HG03175 (cell line): ENCODE measurements around the gene GSTCD.
"Not testable (repeated sequence)": the region's sequence is repeated elsewhere in the genome, so short reads cannot be mapped to it uniquely, and the experiment has no call there.

Experiments used
- ATAC-seq: cut with Tn5 transposase; IDR thresholded peaks from one replicate; pipeline ENCODE4 v1.9.1; 2021; ENCODE audit warnings: mild to moderate bottlenecking, moderate library complexity; ENCODE audit not compliant: unreplicated experiment

The GSTCD gene

GRCh38 chr4:105797225-105797624 lies 88.6 kb downstream of the GSTCD start:
- no peak for ATAC-seq

GRCh38 chr4:105805501-105806120 lies 97.0 kb downstream of the GSTCD start:
- ATAC-seq = no peak

DNA sequence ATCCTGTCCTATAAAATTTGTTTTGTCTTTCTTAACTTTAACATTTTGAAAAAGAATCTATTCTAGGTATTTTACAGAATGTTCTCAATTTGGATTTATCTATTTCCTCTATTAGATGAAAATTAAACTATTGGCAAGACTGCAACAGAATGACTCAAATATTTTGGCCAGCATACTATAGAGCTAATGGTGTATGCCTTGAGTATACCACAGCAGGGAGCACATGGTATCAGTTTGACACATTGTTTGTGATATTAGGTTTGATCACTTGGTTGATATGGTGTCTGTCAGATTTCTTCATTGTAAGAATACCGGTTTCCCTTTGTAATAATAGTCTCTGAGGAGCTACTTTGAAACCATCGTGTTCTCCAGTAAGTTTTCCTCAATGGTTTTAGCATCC lies 98.9 kb downstream of the GSTCD start:
- no peak for ATAC-seq

- ATAC-seq = no peak
Observed at GRCh38 chr4:105808030-105808749, 99.6 kb downstream of the GSTCD start.

DNA sequence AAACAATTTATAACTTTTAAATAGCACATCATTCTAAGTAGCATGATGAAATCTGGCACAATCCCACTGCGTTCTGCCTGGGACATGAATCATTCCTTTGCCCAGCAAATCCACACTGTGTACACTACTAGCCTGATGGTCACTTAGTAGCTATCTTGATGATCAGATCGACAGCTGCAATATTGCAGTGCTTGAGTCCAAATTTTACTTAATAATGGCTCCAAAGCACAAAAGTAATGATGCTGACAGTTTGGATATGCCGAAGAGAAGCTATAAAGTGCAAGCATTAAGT lies 100.1 kb downstream of the GSTCD start:
- ATAC-seq = no peak

DNA sequence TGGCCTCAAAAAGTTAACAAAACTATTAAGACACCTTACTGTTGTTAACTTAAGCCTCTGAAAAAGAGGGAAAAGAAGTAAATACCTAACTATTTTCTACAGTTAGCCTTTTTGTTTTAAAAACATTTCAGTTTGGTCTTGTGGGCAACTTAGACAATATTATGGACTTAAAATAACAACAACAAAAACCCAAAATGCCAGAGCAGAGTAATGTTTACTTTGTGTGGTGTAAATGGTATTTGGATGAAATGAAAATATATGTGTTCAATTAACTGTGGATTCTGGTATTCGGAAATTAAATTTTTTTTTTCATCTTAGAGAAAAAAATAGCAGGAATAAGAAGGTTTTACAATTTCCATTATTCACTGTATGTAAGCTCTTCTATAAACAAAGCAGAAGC lies 107.1 kb downstream of the GSTCD start:
- no peak for ATAC-seq

DNA sequence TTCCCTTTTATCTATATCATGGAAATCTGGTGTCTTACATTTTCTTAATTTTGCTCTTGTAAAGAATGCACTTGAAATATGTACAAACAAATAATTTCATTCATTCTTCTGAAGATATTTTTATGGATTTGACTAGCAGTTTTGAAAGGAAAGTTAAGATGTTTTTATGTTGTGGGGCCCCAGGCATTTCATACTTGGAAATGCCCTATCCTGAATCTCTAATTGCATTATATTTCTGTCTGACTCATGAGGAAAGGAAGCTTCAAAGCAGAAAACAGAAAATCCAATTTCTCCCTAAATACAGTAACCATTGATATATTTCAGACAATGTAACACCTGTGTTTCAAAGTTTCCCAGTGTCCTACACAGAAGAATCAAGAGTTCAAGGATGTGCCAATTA lies 113.5 kb downstream of the GSTCD start:
- no peak for ATAC-seq

DNA sequence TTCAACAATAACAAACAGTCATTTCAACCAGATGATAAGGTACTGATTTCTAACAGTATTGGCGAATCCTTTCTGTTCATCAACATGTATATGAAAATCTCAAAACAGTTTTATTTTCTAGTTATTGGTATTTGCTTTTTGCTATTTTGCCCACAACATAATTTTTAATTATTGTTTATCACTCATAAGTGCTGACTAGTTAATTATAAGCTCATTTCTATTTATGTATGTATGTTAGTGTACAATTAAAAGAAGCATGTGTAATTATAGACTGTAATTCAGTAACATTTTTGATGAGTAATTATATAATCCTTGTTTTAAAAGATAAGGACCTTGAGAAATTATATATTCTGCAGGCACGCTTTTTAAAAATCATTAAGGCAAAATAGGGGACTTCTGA lies 119.5 kb downstream of the GSTCD start:
- ATAC-seq = no peak

DNA sequence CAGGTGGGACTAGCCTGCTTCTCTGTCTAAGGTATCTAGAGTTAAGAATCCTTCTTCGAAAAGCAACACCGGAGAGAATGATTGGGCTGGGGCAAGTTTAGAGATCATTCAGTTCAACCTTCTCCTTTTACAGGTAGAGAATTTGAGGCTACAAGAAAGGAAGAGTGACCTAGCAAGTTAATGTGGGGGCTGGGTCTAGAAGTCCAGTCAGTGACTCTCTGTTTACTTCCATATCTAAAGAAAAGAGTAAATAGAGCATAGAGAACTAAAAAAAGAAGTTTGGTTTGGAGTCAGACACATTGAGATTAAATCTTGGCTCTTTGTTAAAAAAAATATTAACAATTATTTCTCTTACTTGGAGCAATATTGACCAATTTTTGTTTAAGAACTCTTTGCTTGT lies 122.6 kb downstream of the GSTCD start:
- no peak for ATAC-seq

DNA sequence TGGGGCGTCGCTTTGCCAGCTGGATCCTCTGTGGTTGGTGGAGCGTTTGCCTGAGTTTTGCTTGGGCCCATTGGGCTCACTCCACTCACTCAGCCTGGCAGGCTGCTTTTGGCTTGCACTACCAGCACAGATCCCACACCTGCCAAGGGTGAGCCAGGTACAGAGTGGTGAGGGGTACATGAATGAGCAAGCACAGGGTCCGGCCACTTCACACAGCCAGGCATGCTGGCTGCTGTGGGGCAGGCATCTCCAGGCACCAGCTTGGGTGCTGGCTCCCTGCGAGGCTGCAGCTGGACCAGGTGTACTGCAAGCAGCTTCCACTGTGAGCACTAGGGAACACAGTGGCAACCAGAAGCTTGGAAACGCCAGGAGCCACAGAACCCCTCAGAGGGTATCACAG lies 126.6 kb downstream of the GSTCD start:
- no peak for ATAC-seq

DNA sequence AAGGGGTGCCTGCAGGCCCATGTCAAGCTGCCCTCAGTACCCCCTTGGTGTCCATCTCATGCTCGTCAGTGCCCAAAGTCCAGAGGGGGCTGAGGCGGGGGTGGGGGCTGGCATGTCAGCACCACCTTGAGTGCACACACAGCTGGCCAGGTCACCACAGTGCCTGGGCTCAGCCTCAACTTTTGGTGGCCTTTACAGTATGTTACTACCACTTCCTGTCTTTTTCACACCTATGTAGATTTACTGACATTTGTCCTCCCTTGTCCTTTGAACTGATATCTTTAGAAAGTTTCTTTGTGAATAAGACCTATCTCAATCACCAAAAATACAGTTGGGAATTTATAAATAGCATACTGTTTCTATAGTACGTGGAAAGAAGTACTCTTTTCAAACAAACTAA lies 128.0 kb downstream of the GSTCD start:
- ATAC-seq = peak; percentile 56

DNA sequence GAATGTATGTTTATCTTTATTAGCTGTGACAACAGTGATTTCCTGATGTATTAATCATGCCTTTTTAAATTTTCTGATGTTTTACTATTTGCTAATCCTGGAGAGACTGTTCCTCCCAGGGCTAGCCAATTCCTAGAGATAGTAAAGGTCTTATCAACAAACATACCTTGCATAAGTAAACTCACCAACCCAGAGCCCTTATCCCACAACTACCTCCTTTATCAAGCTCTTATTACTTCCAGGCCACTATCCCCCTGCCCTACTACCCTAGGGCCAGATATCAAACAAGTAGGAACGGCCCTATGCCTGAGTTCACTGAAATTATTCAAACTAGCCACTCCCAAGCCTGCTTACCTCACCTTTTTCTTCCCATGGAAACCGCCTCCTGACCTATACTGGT lies 128.5 kb downstream of the GSTCD start:
- no peak for ATAC-seq

GRCh38 chr4:105838082-105838481 lies 129.5 kb downstream of the GSTCD start:
- no peak for ATAC-seq

GRCh38 chr4:105840426-105841174 lies 132.0 kb downstream of the GSTCD start:
- ATAC-seq = no peak

DNA sequence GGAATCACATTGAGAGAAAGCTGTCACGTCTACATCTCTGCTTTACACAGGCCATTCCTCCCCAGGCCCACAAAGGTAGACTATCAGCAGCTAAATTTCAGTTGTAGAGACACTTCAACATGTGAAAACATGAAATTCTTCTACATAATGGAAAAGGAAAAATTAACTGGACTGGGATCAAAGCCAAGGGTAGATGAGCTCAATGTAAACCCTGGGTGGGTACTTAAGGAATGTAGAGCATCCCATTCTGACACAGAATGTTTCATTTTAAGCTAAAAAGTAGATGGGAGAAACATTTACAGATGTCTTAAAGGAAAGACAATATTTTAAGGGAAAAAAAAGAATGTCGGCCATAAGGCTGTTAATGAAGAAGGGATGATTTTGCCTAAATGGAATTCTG lies 135.4 kb downstream of the GSTCD start:
- ATAC-seq = no peak

- ATAC-seq = no peak
Observed at GRCh38 chr4:105845559-105845958, 137.0 kb downstream of the GSTCD start.

- not testable (repeated sequence) for ATAC-seq
Observed at GRCh38 chr4:105848359-105848758, 139.8 kb downstream of the GSTCD start.

- ATAC-seq = no peak
Observed at GRCh38 chr4:105851196-105851595, 142.6 kb downstream of the GSTCD start.

DNA sequence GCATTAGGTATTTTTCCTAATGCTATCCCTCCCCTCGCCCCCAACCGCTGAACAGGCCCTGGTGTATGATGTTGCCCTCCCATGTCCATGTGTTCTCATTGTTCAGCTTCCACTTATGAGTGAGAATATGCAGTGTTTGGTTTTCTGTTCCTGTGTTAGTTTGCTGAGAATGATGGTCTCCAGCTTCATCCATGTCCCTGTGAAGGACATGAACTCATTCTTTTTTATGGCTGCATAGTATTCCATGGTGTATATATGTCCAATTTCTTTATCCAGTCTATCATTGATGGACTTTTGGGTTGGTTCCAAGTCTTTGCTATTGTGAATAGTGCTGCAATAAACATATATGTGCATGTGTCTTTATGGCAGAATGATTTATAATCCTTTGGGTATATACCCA lies 143.6 kb downstream of the GSTCD start:
- not testable (repeated sequence) for ATAC-seq

DNA sequence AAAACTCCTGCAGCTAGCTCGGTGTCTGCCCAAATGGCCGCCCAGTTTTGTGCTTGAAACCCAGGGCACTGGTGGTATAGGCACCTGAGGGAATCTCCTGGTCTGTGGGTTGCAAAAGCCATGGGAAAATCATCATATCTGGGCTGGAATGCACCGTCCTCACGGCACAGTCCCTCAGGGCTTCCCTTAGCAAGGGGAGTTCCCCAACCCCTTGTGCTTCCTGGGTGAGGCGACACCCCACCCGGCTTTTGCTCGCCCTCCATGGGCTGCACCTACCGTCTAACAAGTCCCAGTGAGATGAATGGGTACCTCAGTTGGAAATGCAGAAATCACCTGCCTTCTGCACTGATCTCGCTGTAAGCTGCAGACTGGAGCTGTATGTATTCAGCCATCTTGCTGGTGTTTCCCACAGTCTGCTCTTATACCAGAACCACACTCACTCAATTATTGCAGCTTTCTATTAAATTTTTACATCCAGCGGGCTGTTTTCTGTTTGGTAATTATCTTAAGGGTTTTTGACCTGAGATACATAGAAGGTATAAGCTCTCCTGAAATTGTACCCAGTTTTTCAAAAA lies 150.0 kb downstream of the GSTCD start:
- ATAC-seq = no peak

GRCh38 chr4:105859233-105859632 lies 150.6 kb downstream of the GSTCD start:
- no peak for ATAC-seq

GRCh38 chr4:105870963-105871362 lies 162.4 kb downstream of the GSTCD start:
- ATAC-seq = no peak
